ENCODE measurements around the gene RTN4R.

RTN4R gene

DNA sequence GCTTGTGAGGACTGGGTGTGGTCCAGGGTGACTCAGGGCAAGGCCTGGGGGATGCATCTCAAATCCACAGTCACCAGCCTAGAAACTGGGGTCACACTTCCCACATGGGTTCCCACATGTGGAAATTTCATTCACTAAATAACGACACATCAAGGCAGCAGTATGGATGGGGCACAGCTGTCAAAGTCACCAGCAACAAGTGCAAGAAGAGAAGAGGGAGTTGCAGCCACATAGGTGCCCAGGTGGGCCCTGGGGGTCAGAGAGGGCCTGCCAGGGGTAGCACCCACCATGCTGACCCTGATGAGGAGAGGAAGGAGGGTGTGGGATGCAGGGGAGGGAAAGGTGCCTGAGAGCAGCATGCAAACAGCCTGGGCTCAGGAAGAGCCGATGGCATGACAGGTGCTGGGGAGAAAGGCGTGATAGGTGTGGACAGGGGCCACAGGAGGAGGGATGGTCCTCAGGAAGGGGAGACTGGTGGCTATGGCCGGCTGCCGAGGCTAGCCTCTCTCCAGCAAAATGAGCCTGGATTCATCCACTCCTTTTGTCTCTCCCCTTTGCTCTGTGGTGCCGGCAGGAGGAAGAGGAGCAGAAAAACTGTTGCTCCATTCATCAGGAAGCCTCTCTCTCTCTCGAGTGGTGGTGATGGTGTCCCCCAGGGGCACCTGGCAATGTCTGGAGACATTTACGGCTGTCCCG, 29.4 kb upstream of the RTN4R start:
- in situ Hi-C loops (cut with MboI; ENCODE audit: low pct_unique_long_range_greater_than_20kb, low sequenced_read_pairs, unreplicated experiment): loop anchor here (10.0 to 25.0 kb wide), 2 partner anchors 143 to 335 kb away; partner anchors contain the start of gene CCDC188
- TF ChIP-seq, protein P1, sequence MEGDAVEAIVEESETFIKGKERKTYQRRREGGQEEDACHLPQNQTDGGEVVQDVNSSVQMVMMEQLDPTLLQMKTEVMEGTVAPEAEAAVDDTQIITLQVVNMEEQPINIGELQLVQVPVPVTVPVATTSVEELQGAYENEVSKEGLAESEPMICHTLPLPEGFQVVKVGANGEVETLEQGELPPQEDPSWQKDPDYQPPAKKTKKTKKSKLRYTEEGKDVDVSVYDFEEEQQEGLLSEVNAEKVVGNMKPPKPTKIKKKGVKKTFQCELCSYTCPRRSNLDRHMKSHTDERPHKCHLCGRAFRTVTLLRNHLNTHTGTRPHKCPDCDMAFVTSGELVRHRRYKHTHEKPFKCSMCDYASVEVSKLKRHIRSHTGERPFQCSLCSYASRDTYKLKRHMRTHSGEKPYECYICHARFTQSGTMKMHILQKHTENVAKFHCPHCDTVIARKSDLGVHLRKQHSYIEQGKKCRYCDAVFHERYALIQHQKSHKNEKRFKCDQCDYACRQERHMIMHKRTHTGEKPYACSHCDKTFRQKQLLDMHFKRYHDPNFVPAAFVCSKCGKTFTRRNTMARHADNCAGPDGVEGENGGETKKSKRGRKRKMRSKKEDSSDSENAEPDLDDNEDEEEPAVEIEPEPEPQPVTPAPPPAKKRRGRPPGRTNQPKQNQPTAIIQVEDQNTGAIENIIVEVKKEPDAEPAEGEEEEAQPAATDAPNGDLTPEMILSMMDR (IDR thresholded peaks at IDR 0.05; ENCODE audit: extremely low read depth, insufficient read depth, missing control alignments): no peak
- DNase-seq (ENCODE audit: low spot score): no peak

DNA sequence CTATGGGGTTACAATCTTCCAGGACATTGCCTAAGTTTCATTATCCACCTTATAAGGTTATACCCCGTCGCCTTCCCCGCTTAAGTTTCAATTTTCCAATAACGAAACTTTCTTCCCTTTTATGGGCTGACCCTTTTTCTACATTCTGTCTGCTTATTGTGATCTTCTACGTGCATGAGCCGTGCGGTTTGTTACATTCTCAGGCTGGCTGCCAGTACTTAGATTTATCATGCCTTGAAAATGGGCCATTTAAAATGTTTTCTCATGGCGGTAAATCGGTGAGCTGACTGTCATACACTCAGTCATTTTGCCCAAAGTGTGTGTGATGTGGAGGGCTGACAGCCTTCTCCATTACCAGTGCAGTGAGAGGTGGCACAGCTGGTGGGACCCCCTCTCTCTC, 28.5 kb upstream of the RTN4R start:
- TF ChIP-seq, protein P1 (IDR thresholded peaks at IDR 0.05; ENCODE audit: extremely low read depth, insufficient read depth, missing control alignments): no peak
- DNase-seq (ENCODE audit: low spot score): no peak
- in situ Hi-C loops (cut with MboI; ENCODE audit: low pct_unique_long_range_greater_than_20kb, low sequenced_read_pairs, unreplicated experiment): loop anchor here (10.0 to 25.0 kb wide), 2 partner anchors 142 to 334 kb away; partner anchors contain the start of gene CCDC188

- DNase-seq (ENCODE audit: low spot score): no peak
- TF ChIP-seq, protein P1 (IDR thresholded peaks at IDR 0.05; ENCODE audit: extremely low read depth, insufficient read depth, missing control alignments): no peak
- in situ Hi-C loops (cut with MboI; ENCODE audit: low pct_unique_long_range_greater_than_20kb, low sequenced_read_pairs, unreplicated experiment): loop anchor here (10.0 to 25.0 kb wide), 2 partner anchors 141 to 333 kb away; partner anchors contain the start of gene CCDC188
Measured at GRCh38 chr22:20295262-20296064, 27.3 kb upstream of the RTN4R start.

GRCh38 chr22:20292673-20293232, 24.6 kb upstream of the RTN4R start:
- DNase-seq (ENCODE audit: low spot score): no peak
- TF ChIP-seq, protein P1 (IDR thresholded peaks at IDR 0.05; ENCODE audit: extremely low read depth, insufficient read depth, missing control alignments): no peak
- in situ Hi-C loops (cut with MboI; ENCODE audit: low pct_unique_long_range_greater_than_20kb, low sequenced_read_pairs, unreplicated experiment): loop anchor here (10.0 to 25.0 kb wide), 2 partner anchors 138 to 330 kb away; partner anchors contain the start of gene CCDC188

- TF ChIP-seq, protein P1 (IDR thresholded peaks at IDR 0.05; ENCODE audit: extremely low read depth, insufficient read depth, missing control alignments): no peak
- in situ Hi-C loops (cut with MboI; ENCODE audit: low pct_unique_long_range_greater_than_20kb, low sequenced_read_pairs, unreplicated experiment): loop anchor here (10.0 to 25.0 kb wide), 2 partner anchors 137 to 330 kb away; partner anchors contain the start of gene CCDC188
- DNase-seq (ENCODE audit: low spot score): no peak
Measured at GRCh38 chr22:20292108-20292507, 24.0 kb upstream of the RTN4R start.

DNA sequence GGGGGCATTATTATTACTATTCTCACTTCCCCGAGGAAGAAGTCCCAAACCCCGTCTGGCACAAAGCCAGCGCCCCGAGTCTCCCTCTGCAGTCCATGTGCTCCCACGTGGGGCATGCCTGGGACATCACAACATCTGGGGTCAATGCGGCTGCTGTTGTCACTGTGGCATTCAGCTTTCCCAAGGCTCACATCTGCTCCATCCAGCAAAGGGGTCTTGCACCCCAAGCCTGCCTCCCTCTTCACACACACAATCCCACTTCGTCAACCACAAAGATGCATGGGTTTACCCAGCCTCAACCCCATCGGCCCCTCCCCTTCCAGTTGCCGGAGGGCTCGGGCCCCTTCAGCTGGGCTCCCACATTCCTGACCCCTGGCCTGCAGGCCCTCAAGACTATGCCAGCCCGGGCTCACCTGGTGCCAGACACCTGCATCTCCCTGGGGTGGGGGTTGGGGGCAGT, 23.5 kb upstream of the RTN4R start:
- in situ Hi-C loops (cut with MboI; ENCODE audit: low pct_unique_long_range_greater_than_20kb, low sequenced_read_pairs, unreplicated experiment): loop anchor here (10.0 to 25.0 kb wide), 2 partner anchors 137 to 329 kb away; partner anchors contain the start of gene CCDC188
- DNase-seq (ENCODE audit: low spot score): no peak
- TF ChIP-seq, protein P1 (IDR thresholded peaks at IDR 0.05; ENCODE audit: extremely low read depth, insufficient read depth, missing control alignments): no peak

Measured in GM13977 (cell line).